Measurements from ENCODE around the gene SLC17A8.

DNA sequence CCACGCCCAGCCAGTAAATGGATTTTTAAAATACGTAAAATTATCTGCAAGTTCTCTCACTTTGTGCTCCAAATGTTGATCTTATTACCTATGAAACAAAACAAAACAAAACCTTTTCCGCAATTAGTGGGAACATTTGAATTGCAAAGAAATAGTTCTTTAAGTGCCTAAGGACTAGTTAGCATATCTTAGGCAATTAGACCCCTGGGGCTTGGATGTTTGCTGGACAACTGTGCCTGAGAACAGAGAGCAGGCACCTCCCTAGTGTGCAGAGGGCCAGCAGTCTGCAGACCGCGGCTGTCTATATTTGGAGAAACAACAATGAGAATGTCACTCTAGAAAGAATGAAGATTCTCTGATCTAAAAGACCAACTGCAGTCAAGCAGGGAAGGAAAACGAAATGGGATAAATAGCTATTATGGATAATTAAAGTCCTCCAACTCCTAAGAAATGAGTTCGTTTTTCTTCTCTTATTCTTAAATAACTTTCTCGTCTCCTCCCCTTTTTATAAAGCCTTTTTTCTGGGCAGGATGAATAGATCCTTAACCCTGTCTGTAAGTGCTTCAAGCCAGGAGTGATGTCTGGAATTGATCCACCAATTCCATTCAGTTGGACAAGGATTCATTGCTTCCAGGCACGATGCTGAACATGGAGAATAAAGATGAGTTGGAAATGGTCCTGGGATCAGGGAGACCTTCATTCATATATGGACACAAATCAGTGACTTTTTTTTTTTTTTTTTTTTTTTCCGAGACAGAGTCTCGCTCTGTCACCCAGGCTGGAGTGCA lies 16.2 kb downstream of the SLC17A8 start:
- TF ChIP-seq EZH2 (IDR thresholded peaks at IDR 0.05; ENCODE audit: insufficient read depth, poor library complexity, severe bottlenecking) (no peak), EZH2phosphoT487 (IDR thresholded peaks at IDR 0.05; ENCODE audit: insufficient read depth, low read depth) (no peak)
